ENCODE results near the gene EIF3J. TPM values are rescaled to one million over a fixed set of nuclear protein-coding genes. Genes with fewer than 3 reads are reported as not detected.

EIF3J gene
- total and polyA plus RNA-seq, 10 of the 15 experiments (the other 5 are each of a cell fraction or from before 2014, with no cell fraction given), result 34.7 to 126 (median 64.1) TPM

DNA sequence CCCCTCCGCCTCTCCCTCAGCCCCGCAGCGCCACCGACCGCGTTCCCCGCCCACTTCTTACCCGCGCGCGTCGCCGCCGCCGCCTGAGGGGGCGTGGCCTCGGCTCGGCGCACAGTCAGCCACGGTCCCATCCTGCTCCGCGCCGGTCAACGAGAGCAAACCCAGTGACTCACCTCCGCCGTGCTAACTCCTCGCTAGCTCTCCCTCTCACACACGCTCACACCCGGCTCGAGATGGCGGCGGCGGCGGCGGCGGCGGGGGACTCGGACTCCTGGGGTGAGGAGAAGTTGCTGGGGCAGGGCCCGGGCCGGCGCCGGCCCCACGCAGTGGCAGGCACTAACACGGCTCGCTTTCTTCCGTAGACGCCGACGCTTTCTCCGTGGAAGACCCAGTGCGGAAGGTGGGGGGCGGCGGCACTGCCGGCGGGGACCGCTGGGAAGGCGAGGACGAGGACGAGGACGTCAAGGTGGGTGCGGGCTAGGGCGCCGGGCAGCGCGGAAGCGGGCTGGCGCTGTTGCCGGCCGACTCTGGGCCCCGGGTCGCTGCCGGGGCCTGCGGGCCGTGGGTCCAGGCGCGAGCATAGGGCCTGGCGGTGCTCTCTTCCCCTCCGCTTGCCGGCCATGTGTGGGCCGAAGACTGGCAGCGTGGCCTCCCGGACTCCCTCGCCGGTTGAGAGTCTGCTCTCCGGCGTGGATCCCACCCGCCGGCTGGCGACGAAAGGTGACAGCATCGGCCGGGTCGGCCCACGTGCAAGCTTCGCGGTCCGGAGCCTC is at the start of gene EIF3J (continued):
- TF ChIP-seq, protein P1, sequence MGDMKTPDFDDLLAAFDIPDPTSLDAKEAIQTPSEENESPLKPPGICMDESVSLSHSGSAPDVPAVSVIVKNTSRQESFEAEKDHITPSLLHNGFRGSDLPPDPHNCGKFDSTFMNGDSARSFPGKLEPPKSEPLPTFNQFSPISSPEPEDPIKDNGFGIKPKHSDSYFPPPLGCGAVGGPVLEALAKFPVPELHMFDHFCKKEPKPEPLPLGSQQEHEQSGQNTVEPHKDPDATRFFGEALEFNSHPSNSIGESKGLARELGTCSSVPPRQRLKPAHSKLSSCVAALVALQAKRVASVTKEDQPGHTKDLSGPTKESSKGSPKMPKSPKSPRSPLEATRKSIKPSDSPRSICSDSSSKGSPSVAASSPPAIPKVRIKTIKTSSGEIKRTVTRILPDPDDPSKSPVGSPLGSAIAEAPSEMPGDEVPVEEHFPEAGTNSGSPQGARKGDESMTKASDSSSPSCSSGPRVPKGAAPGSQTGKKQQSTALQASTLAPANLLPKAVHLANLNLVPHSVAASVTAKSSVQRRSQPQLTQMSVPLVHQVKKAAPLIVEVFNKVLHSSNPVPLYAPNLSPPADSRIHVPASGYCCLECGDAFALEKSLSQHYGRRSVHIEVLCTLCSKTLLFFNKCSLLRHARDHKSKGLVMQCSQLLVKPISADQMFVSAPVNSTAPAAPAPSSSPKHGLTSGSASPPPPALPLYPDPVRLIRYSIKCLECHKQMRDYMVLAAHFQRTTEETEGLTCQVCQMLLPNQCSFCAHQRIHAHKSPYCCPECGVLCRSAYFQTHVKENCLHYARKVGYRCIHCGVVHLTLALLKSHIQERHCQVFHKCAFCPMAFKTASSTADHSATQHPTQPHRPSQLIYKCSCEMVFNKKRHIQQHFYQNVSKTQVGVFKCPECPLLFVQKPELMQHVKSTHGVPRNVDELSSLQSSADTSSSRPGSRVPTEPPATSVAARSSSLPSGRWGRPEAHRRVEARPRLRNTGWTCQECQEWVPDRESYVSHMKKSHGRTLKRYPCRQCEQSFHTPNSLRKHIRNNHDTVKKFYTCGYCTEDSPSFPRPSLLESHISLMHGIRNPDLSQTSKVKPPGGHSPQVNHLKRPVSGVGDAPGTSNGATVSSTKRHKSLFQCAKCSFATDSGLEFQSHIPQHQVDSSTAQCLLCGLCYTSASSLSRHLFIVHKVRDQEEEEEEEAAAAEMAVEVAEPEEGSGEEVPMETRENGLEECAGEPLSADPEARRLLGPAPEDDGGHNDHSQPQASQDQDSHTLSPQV (IDR thresholded peaks at IDR 0.05), result no peak
- TF ChIP-seq SIN3A (IDR thresholded peaks at IDR 0.05; ENCODE audit: low read depth, low read length) (no peak; the same call in none of the 2 replicates), MYC (IDR thresholded peaks at IDR 0.05; ENCODE audit: insufficient read depth, insufficient read length, insufficient replicate concordance, low read length, severe bottlenecking) (peak; percentile 70), EZH2 (IDR thresholded peaks at IDR 0.05; ENCODE audit: borderline replicate concordance, control insufficient read depth, low read depth, low read length) (no peak), ZNF384 (IDR thresholded peaks at IDR 0.05; ENCODE audit: borderline replicate concordance, low read depth, low read length) (no peak), NBN (IDR thresholded peaks at IDR 0.05) (0 out of 2 replicates have a peak, but pooled peaks have one; percentile 49), POU2F2 (IDR thresholded peaks at IDR 0.05; ENCODE audit: borderline replicate concordance, low read depth, low read length) (0 out of 3 replicates have a peak, but pooled peaks have one; percentile 28), NRF1 (conservative IDR thresholded peaks at IDR 0.05; ENCODE audit: low read depth, low read length) (0 out of 2 replicates have a peak, but pooled peaks have one; percentile 18), BRCA1 (IDR thresholded peaks at IDR 0.05; ENCODE audit: low read depth, low read length) (no peak), JUND (IDR thresholded peaks at IDR 0.05; ENCODE audit: low read depth, low read length) (peak; percentile 22; the same call in 1 of the 2 replicates), BACH1 (IDR thresholded peaks at IDR 0.05; ENCODE audit: borderline replicate concordance) (peak; percentile 74), TBL1XR1 (IDR thresholded peaks at IDR 0.05; ENCODE audit: low read depth, low read length) (no peak), FOS (IDR thresholded peaks at IDR 0.05; ENCODE audit: borderline replicate concordance, extremely low read depth, insufficient read length) (no peak), NR2F1 (conservative IDR thresholded peaks at IDR 0.05) (peak; percentile 25; the same call in 1 of the 2 replicates), CREM (IDR thresholded peaks at IDR 0.05; ENCODE audit: low read depth) (peak; percentile 47; the same call in 1 of the 2 replicates), IRF4 (IDR thresholded peaks at IDR 0.05; ENCODE audit: low read depth, low read length) (no peak), MEF2A (IDR thresholded peaks at IDR 0.05; ENCODE audit: insufficient read depth, low read depth, low read length) (0 out of 2 replicates have a peak, but pooled peaks have one; percentile 20), TAF1 (IDR thresholded peaks at IDR 0.05; ENCODE audit: borderline replicate concordance, low read depth, low read length) (peak; percentile 87; the same call in 1 of the 2 replicates), IKZF2 (IDR thresholded peaks at IDR 0.05) (no peak), POLR2AphosphoS5 (IDR thresholded peaks at IDR 0.05; ENCODE audit: low read length) (peak; percentile 85), POLR2A (IDR thresholded peaks at IDR 0.05; ENCODE audit: low read depth, low read length) (peak; percentile 95)
- TF ChIP-seq, protein P2, sequence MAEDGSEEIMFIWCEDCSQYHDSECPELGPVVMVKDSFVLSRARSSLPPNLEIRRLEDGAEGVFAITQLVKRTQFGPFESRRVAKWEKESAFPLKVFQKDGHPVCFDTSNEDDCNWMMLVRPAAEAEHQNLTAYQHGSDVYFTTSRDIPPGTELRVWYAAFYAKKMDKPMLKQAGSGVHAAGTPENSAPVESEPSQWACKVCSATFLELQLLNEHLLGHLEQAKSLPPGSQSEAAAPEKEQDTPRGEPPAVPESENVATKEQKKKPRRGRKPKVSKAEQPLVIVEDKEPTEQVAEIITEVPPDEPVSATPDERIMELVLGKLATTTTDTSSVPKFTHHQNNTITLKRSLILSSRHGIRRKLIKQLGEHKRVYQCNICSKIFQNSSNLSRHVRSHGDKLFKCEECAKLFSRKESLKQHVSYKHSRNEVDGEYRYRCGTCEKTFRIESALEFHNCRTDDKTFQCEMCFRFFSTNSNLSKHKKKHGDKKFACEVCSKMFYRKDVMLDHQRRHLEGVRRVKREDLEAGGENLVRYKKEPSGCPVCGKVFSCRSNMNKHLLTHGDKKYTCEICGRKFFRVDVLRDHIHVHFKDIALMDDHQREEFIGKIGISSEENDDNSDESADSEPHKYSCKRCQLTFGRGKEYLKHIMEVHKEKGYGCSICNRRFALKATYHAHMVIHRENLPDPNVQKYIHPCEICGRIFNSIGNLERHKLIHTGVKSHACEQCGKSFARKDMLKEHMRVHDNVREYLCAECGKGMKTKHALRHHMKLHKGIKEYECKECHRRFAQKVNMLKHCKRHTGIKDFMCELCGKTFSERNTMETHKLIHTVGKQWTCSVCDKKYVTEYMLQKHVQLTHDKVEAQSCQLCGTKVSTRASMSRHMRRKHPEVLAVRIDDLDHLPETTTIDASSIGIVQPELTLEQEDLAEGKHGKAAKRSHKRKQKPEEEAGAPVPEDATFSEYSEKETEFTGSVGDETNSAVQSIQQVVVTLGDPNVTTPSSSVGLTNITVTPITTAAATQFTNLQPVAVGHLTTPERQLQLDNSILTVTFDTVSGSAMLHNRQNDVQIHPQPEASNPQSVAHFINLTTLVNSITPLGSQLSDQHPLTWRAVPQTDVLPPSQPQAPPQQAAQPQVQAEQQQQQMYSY (CRISPR knock-in tag; IDR thresholded peaks at IDR 0.05), result no peak

All from GM12878 (cell line).